GM19455 (cell line): ENCODE measurements around the gene POLL.
"Not testable (repeated sequence)": the region's sequence is repeated elsewhere in the genome, so short reads cannot be mapped to it uniquely, and the experiment has no call there.

ENCODE experiments used
- ATAC-seq: cut with Tn5 transposase; IDR thresholded peaks from one replicate; pipeline ENCODE4 v1.9.1; 2021; ENCODE audit not compliant: unreplicated experiment

Gene POLL

GRCh38 chr10:101587725-101588653 lies at the start of gene POLL, which contains the start of gene DPCD:
TSS of gene POLL (minus strand) at chr10:101588257. CDS start at chr10:101587360, 897 bp downstream.
TSS of gene DPCD (plus strand) at chr10:101588321. CDS start at chr10:101588337, 16 bp downstream.
- peak; percentile 96 for ATAC-seq

GRCh38 chr10:101633510-101633909 lies 45.5 kb upstream of the POLL start:
- not testable (repeated sequence) for ATAC-seq

DNA sequence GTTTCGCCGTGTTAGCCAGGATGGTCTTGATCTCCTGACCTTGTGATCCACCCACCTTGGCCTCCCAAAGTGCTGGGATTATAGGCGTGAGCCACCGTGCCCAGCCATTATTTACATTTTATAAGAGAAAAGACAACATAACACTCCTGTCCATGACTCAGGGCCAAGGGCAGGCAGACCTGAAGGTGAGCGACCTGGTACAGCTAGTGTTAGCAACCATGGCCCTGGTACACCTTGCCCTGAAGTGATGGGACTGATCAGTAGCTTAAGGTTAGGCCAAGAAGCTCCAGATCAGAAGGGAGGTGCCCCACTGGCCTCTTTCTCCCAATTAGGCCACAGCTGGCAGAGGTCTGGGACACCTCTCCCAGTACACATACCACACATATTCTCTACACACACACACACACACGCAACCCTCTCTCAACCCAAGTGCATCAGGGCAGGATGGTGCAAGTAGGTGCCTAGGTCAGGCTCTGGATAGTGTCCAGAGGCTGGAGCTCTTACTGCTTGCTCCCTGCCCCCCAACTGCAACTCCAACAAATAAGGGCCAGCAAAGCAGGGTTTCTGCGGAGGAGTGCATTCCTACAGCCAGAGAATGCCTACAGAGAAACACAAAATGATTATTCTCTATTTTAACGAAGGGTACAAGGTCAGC lies 43.9 kb upstream of the POLL start:
- ATAC-seq, result no peak

- no peak for ATAC-seq
Measured at GRCh38 chr10:101630633-101630920, 42.5 kb upstream of the POLL start.

GRCh38 chr10:101629837-101630632 lies 42.0 kb upstream of the POLL start:
- no peak for ATAC-seq

GRCh38 chr10:101625821-101626412 lies 37.9 kb upstream of the POLL start:
- ATAC-seq, result no peak

DNA sequence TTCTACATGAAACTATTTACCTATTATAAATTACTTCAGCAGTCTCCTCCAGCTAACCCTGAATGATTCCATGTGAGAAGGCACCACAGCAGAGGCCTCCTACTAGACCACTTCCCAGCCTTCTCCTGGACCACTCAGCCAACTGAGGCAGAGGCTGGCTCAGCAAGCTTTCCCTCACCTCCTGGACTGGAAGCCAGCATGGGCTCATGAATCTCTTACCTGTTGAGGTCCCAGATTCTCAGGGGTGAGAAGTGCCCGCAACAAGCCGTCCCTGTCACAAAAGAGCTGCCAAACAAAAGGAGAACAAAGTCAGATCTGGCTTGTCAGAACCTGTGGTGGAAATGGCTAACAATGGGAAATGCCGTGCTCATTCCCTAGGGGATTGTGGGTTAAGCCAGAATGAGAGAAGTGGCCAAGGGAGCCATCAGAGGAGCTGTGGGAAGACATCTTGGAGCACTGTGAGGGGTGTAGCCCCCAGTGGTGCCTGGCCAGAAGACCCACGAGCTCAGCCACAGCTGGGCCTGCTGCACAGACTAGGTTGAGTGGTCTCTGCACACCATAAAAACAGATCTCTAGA lies 36.6 kb upstream of the POLL start:
- ATAC-seq, result no peak

DNA sequence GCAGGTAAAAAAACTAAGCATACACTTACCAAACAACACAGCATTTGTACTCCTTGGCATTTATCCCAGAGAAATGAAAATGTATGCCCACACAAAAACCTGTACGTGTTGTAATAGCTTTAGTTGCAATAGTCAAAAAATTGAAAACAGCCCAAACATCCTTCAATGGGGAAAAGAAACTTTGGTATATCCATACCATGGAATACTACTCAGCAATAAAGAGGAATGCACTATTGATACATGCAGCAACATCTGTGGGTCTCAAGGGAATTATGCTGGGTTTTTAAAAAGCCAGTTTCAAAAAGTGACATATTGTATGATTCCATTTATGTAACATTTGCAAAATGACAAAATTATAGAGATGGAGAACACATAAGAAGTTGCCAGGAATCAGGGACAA lies 35.5 kb upstream of the POLL start:
- ATAC-seq, result no peak

DNA sequence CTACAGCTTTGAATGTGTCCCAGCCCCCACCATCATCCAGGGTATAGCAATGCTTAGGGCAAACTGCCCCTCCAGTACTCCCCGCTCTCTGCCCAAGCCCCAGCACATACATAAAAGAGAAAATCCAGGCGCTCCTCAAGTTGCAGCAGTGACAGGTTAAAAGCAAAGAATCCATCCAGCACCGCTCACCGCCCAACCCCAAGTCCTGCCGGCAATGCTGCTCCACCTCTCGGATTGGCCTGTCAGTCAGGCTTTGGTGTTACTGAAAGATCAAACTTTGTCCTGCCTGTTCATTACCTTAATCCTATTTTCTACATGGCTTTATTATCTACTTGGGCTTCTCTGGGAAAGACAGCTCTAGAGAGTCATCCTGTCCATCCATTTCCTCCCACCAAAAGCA lies 31.9 kb upstream of the POLL start:
- ATAC-seq, result no peak

DNA sequence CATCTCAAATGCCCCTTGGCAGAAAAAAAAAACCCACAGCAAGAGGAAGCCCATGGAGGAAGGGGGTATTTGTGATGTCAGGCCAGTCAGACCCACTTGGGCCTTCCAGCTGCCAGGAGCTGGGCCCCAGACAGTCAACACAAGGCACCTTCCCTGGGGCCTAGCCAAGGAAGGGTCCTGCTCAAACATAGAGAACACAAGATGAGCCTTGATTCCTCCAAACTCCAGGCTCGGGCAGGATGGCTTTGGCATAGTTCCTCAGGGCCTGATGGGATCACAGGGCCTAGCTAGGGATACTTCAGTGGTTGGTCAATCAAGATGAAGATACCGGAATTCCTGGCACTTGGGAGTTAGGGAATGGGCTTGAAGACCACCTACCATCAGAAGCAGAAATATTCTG lies 30.8 kb upstream of the POLL start:
- no peak for ATAC-seq

GRCh38 chr10:101617824-101618568 lies 29.9 kb upstream of the POLL start:
- ATAC-seq, result no peak

- no peak for ATAC-seq
Measured at GRCh38 chr10:101617102-101617823, 29.2 kb upstream of the POLL start.

- no peak for ATAC-seq
Measured at GRCh38 chr10:101616415-101617101, 28.5 kb upstream of the POLL start.

DNA sequence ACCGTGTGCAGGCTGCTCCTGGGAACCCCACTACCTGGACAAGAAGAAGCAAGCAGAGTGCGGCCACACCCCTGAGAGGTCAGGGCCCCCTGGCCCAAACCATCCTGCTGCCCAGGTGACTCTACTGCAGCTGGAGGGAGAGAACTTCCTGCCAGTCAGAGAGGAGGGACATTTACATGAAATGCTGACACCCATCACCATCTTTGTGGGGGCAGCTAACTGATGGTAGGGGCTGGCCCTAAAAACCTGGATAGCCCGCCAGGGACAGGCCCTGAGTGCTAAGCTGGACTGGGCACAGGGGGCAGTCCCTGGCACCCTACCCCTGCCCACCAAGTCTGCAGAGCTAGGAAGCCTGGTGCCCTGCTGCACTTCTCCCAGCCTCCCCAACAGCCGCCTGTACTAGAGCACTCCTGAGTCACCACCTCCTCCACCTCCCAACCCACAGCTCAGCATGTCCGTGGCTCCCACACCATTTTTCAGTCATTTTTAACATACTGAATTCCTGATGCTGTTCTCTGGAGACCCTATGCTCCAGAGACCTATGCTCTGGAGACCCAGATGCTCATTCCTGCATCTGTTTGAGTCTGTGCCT lies 27.6 kb upstream of the POLL start:
- ATAC-seq, result no peak

GRCh38 chr10:101614663-101615524 lies 26.8 kb upstream of the POLL start:
- ATAC-seq, result no peak

GRCh38 chr10:101613646-101614045 lies 25.6 kb upstream of the POLL start:
- no peak for ATAC-seq

GRCh38 chr10:101612872-101613271 lies 24.8 kb upstream of the POLL start:
- ATAC-seq, result no peak

DNA sequence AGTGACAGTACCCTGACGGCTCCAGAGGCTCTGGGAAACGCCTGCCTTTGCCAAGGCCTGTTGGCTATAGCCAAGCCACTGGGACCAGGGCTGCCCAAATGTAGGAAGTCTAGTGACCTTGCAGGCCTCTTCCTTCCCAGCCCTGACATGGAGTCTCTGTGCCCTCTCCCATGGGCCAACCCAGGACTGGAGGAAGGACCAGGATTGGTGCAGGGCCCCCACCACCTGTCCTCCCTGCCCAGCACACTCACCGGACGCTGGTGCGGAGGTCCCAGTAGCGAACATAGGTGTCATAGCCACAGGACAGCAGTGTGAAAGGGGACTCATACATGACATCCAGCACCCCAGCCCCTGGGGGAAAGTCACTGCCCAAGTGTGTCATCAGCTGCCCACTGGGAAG lies 24.0 kb upstream of the POLL start:
- ATAC-seq, result no peak
